ENCODE measurements around the gene HSPBP1. TPM values are rescaled to one million over a fixed set of nuclear protein-coding genes. Genes with fewer than 3 reads are reported as not detected.

The HSPBP1 gene
- polyA plus RNA-seq, 1 donor from 2014 or later, result 61.1 TPM

DNA sequence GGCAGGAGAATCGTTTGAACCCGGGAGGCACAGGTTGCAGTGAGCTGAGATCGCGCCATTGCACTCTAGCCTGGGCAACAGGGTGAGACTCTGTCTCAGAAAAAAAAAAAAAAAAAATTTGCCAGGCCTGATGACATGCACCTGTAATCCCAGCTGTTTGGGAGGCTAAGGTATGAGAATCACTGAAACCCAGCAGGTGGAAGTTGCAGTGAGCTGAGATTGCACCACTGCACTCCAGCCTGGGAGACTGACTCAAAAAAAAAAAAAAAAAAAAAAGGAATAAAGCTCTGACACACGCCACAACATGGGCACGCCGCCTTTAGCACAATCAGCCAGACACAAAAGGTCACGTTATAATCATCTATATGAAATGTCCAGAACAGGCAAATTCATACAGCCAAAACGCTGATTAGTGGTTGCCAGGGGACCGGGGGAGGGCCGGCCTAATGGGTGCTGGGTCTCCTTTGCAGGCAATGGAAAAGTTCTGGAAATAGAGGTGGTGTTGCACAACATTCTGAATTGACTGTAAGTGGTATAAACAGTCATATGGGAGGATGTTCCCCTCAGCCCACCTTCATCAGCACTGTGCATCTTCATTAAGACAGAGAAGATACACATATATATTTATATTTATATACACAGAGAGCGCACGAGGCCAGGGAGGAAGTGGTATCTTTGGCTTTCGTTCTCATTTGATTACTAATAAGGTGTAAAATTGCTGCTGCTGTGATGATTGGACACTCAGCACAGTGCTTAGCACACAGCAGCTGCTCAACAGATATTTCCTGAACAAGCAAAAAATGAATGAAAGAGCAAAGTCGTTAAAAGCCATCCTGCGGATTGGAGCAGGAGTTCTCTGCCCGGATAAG, 3.8 kb downstream of the HSPBP1 start:
- no peaks in the 10 kb centered on the region for H3K36me3 ChIP-seq (ENCODE audit: insufficient read depth, low read length)
- no peaks in the 10 kb centered on the region for H3K9me3 ChIP-seq (ENCODE audit: low read length)
- no peaks in the 10 kb centered on the region for H3K9me2 ChIP-seq (ENCODE audit: insufficient read depth, low read length)
- no peak overlapping the region for H3K27ac ChIP-seq (ENCODE audit: low read length)
- no peak overlapping the region for H3K9ac ChIP-seq (ENCODE audit: low read length)
- no peak overlapping the region for H2AFZ ChIP-seq (ENCODE audit: low read depth, low read length)
- H4K20me1 ChIP-seq (ENCODE audit: insufficient read depth), result no peaks in the 10 kb centered on the region
- TF ChIP-seq POLR2AphosphoS5 (IDR thresholded peaks at IDR 0.05) (no peak), REST (IDR thresholded peaks at IDR 0.05; ENCODE audit: borderline replicate concordance) (no peak), EP300 (conservative IDR thresholded peaks at IDR 0.05; ENCODE audit: poor library complexity, severe bottlenecking) (no peak), MXI1 (conservative IDR thresholded peaks at IDR 0.05; ENCODE audit: poor library complexity, severe bottlenecking) (no peak), TAF1 (IDR thresholded peaks at IDR 0.05; ENCODE audit: low read depth) (no peak), RAD21 (conservative IDR thresholded peaks at IDR 0.05) (no peak), SMC3 (conservative IDR thresholded peaks at IDR 0.05; ENCODE audit: poor library complexity) (no peak), CTCF (IDR thresholded peaks at IDR 0.05; ENCODE audit: poor library complexity, severe bottlenecking) (no peak), EZH2 (IDR thresholded peaks at IDR 0.05; ENCODE audit: borderline replicate concordance, insufficient read depth, low read length, poor library complexity, severe bottlenecking) (no peak)
- no peak overlapping the region for H3K4me3 ChIP-seq (ENCODE audit: low read length)
- no peaks in the 10 kb centered on the region for H3F3A ChIP-seq (ENCODE audit: insufficient read depth, low read length, poor library complexity, severe bottlenecking)
- H3K27me3 ChIP-seq (ENCODE audit: insufficient read depth, low read depth, low read length), result no peaks in the 10 kb centered on the region
- H3K4me2 ChIP-seq (ENCODE audit: low read length), result no peak overlapping the region
- peaks cover 13% of the 10 kb centered on the region for H3K79me2 ChIP-seq (replicated peaks; ENCODE audit: insufficient read depth, low read length)

DNA sequence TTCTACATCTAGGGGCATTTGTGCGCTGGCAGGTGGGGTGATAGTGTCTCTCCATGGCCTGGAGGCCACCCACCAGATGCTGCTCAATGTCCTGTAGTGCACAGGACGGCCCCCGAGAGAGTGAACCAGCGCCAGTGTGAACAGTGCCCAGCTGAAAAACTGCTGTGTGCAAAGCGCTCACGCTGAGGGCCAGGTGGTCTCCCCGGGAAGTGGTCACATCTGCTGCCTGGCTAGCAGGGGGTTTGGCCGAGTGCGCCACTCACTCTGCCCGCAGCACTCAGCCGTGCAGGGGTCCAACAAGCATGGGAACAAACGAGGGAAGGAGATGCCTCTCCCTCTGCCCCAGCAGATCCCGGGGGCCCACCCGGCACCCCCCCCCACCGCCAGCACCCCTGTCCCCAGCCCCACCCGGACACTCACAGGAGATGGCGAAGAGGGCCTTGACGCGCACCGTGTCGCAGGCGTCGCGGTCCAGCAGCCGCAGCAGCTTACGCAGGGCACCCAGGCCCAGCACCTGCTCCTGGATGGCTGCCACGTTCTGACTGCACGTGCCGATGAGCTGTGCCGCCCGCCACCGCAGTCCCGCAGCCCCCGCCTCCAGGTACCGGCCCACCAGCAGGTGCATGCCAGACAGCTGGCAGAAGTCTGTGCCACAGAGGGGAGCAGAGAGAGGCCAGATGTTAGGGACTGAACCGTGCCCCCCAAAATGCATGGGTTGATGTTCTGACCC, 5.8 kb downstream of the HSPBP1 start:
- Histone ChIP-seq H3K9ac (ENCODE audit: low read length) (no peak overlapping the region), H3K4me2 (ENCODE audit: low read length) (no peak overlapping the region), H3K79me2 (replicated peaks; ENCODE audit: insufficient read depth, low read length) (peaks cover 11% of the 10 kb centered on the region), H3K36me3 (ENCODE audit: insufficient read depth, low read length) (no peaks in the 10 kb centered on the region), H2AFZ (ENCODE audit: low read depth, low read length) (no peak overlapping the region), H3K27me3 (ENCODE audit: insufficient read depth, low read depth, low read length) (no peaks in the 10 kb centered on the region), H3K9me3 (ENCODE audit: low read length) (no peaks in the 10 kb centered on the region), H3K9me2 (ENCODE audit: insufficient read depth, low read length) (no peaks in the 10 kb centered on the region), H3K27ac (ENCODE audit: low read length) (no peak overlapping the region), H4K20me1 (ENCODE audit: insufficient read depth) (no peaks in the 10 kb centered on the region), H3F3A (ENCODE audit: insufficient read depth, low read length, poor library complexity, severe bottlenecking) (no peaks in the 10 kb centered on the region), H3K4me3 (ENCODE audit: low read length) (no peak overlapping the region)
- TF ChIP-seq MXI1 (conservative IDR thresholded peaks at IDR 0.05; ENCODE audit: poor library complexity, severe bottlenecking), result no peak
- no peak for TF ChIP-seq POLR2AphosphoS5 (IDR thresholded peaks at IDR 0.05)
- TF ChIP-seq REST (IDR thresholded peaks at IDR 0.05; ENCODE audit: borderline replicate concordance), result no peak
- no peak for TF ChIP-seq CTCF (IDR thresholded peaks at IDR 0.05; ENCODE audit: poor library complexity, severe bottlenecking)

Data from neural cell (in vitro differentiated cells).